Breast epithelium (tissue), 3 donors: ENCODE measurements around the gene HS6ST3.

ENCODE experiments used
- POLR2A ChIP-seq: fragments of 450-650 bp; IDR thresholded peaks from one replicate; pipeline ENCODE4 v1.6.1; 2016; ENCODE audit warnings: antibody characterized with exemption, mild to moderate bottlenecking, moderate library complexity
- POLR2AphosphoS5 ChIP-seq, 3 donors: sonication (generic); formaldehyde crosslinking; IDR thresholded peaks; one replicate each; pipeline ENCODE4 v1.6.1; 2017; ENCODE audit warnings: antibody characterized with exemption in 3 of 3
- TF ChIP-seq, protein P1 (sequence below), 3 donors: fragments of 450-650 bp; IDR thresholded peaks; one replicate each; pipeline ENCODE4 v1.5.1; 2016 to 2017; ENCODE audit warnings: antibody characterized with exemption in 3 of 3, mild to moderate bottlenecking in 3 of 3, moderate library complexity in 3 of 3

DNA sequence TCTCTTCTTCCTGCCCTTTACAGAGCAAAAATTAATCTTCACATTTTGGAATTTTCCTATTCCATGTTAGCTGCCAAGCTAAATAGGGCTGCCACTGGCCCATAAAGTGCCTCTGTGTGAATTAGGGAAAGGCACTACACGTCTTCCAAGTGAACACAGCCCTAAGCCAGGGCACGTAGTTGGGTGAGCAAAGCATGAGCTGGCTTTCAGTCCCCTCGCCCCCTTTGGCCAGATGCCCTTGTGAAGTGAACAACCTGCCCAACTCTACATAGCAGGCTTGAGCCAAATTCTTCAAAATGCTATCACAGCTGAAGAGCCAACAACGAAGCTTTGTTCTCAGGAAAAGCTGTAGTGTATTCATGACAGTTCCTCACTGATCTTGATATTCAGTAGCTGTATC, 691.2 kb downstream of the HS6ST3 start:
- TF ChIP-seq, protein P1, sequence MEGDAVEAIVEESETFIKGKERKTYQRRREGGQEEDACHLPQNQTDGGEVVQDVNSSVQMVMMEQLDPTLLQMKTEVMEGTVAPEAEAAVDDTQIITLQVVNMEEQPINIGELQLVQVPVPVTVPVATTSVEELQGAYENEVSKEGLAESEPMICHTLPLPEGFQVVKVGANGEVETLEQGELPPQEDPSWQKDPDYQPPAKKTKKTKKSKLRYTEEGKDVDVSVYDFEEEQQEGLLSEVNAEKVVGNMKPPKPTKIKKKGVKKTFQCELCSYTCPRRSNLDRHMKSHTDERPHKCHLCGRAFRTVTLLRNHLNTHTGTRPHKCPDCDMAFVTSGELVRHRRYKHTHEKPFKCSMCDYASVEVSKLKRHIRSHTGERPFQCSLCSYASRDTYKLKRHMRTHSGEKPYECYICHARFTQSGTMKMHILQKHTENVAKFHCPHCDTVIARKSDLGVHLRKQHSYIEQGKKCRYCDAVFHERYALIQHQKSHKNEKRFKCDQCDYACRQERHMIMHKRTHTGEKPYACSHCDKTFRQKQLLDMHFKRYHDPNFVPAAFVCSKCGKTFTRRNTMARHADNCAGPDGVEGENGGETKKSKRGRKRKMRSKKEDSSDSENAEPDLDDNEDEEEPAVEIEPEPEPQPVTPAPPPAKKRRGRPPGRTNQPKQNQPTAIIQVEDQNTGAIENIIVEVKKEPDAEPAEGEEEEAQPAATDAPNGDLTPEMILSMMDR (IDR thresholded peaks at IDR 0.05) = no peak
- TF ChIP-seq POLR2AphosphoS5 (IDR thresholded peaks at IDR 0.05) (no peak), POLR2A (no peak)
